PC-9 (cell line): ENCODE measurements around the gene TSTD2. TPM values are rescaled to one million over a fixed set of nuclear protein-coding genes. Genes with fewer than 3 reads are reported as not detected.
"Not testable (repeated sequence)": the region's sequence is repeated elsewhere in the genome, so short reads cannot be mapped to it uniquely, and the experiment has no call there.

ENCODE experiments used
- BruUV-seq: library from RNA; stranded (reverse); fragments of 400-500 nt; replicated peaks from 2 replicates; lab custom pipeline; 2021; lab: Mats Ljungman, UMichigan
- CTCF ChIA-PET: fragments of 300-600 bp; sonication (Branson Sonifier 250); formaldehyde crosslinking; loops from one replicate; lab custom pipeline; 2022; ENCODE audit warnings: antibody characterized with exemption; lab: Charles Lee
- POLR2A ChIA-PET: fragments of 300-600 bp; sonication (Branson Sonifier 250); formaldehyde crosslinking; loops from one replicate; lab custom pipeline; 2022; ENCODE audit warnings: antibody characterized with exemption; ENCODE audit not compliant: unreplicated experiment; lab: Charles Lee
- DNase-seq, 2 experiments: peaks; one replicate each; pipeline versions ENCODE4 v3.0.0 to v3.0.0-alpha.2; 2015 to 2022; ENCODE audit warnings: mixed read lengths in 1 of 2
- H2AFZ ChIP-seq: fragments of 200-600 bp; sonication (generic); 2 replicates; pipeline ENCODE4 v1.8.1; 2017; ENCODE audit warnings: antibody characterized with exemption
- H3F3A ChIP-seq: fragments of 200-600 bp; sonication (generic); 2 replicates; pipeline ENCODE4 v1.8.1; 2017; ENCODE audit warnings: antibody characterized with exemption, mild to moderate bottlenecking, low read depth; ENCODE audit not compliant: insufficient read depth
- H3K27ac ChIP-seq: fragments of 200-600 bp; sonication (generic); 2 replicates; pipeline ENCODE4 v1.6.1; 2016; ENCODE audit warnings: mixed run types
- H3K27me3 ChIP-seq: fragments of 200-600 bp; sonication (generic); 2 replicates; pipeline ENCODE4 v1.6.1; 2016; ENCODE audit warnings: low read depth, mixed run types; ENCODE audit not compliant: insufficient read depth
- H3K36me3 ChIP-seq: fragments of 200-600 bp; sonication (generic); 2 replicates; pipeline ENCODE4 v1.6.1; 2016; ENCODE audit warnings: low read depth, mixed run types
- H3K4me1 ChIP-seq: fragments of 200-600 bp; sonication (generic); replicated peaks from 2 replicates; pipeline ENCODE4 v1.6.1; 2016; ENCODE audit warnings: mixed run types; ENCODE audit not compliant: insufficient read depth
- H3K4me2 ChIP-seq: fragments of 200-600 bp; sonication (generic); 2 replicates; pipeline ENCODE4 v1.6.1; 2017; ENCODE audit warnings: mixed run types
- H3K4me3 ChIP-seq: fragments of 200-600 bp; sonication (generic); 2 replicates; pipeline ENCODE4 v1.6.1; 2016; ENCODE audit warnings: mixed run types
- H3K79me2 ChIP-seq: fragments of 200-600 bp; sonication (generic); 2 replicates; pipeline ENCODE4 v1.6.1; 2017; ENCODE audit warnings: low read depth, mixed run types
- H3K9me2 ChIP-seq: fragments of 200-600 bp; sonication (generic); 2 replicates; pipeline ENCODE4 v1.8.1; 2017; ENCODE audit warnings: mild to moderate bottlenecking; ENCODE audit not compliant: insufficient read depth
- H3K9me3 ChIP-seq: fragments of 200-600 bp; sonication (generic); 2 replicates; pipeline ENCODE4 v1.8.1; 2016; ENCODE audit warnings: low read depth; ENCODE audit not compliant: insufficient read depth
- H4K20me1 ChIP-seq: fragments of 200-600 bp; sonication (generic); 2 replicates; pipeline ENCODE4 v1.8.1; 2017; ENCODE audit not compliant: insufficient read depth
- CTCF ChIP-seq: fragments of 200-600 bp; sonication (generic); conservative IDR thresholded peaks from 2 replicates; pipeline ENCODE4 v1.6.1; 2017; ENCODE audit warnings: mixed run types, antibody characterized with exemption, mild to moderate bottlenecking, moderate library complexity
- EZH2 ChIP-seq: fragments of 200-600 bp; sonication (generic); IDR thresholded peaks from 2 replicates; pipeline ENCODE4 v1.8.0; 2017; ENCODE audit warnings: antibody characterized with exemption, low read depth
- intact Hi-C: fragments of 100-400 bp; cut with micrococcal nuclease; formaldehyde crosslinking; loops from one replicate; pipeline ENCODE4 v1.10.0; 2022; ENCODE audit not compliant: unreplicated experiment
- total RNA-seq: library from RNA; stranded (reverse); gene quantifications from 2 replicates; pipeline ENCODE4 v1.2.3, GENCODE V29; 2021

The TSTD2 gene
- total RNA-seq, 1 experiment from 2014 or later = 17.0 TPM

GRCh38 chr9:97623946-97624345, 9.2 kb downstream of the TSTD2 start:
- DNase-seq = no peak
- no peaks in the 10 kb centered on the region for H4K20me1 ChIP-seq
- no peaks in the 10 kb centered on the region for H3K9me2 ChIP-seq
- intact Hi-C loops = no loop called here
- no TSS peak for BruUV-seq
- CTCF ChIA-PET = no interaction called here
- TF ChIP-seq EZH2 = no peak
- TF ChIP-seq CTCF = no peak
- no peak overlapping the region for H2AFZ ChIP-seq
- H3K4me1 ChIP-seq = no peaks in the 10 kb centered on the region
- H3K27me3 ChIP-seq = no peaks in the 10 kb centered on the region
- H3K79me2 ChIP-seq = peaks cover 17% of the 10 kb centered on the region
- H3K4me2 ChIP-seq = no peak overlapping the region
- H3K9me3 ChIP-seq = no peaks in the 10 kb centered on the region
- no peak overlapping the region for H3K4me3 ChIP-seq
- no peak overlapping the region for H3K27ac ChIP-seq
- H3F3A ChIP-seq = no peaks in the 10 kb centered on the region
- peaks cover 8% of the 10 kb centered on the region; the same call in 1 of the 2 replicates for H3K36me3 ChIP-seq
- POLR2A ChIA-PET = no interaction called here

GRCh38 chr9:97622483-97622882, 10.7 kb downstream of the TSTD2 start:
- H3F3A ChIP-seq, intact Hi-C loops, H3K79me2 ChIP-seq, H3K4me3 ChIP-seq, H4K20me1 ChIP-seq, H2AFZ ChIP-seq, POLR2A ChIA-PET, H3K36me3 ChIP-seq, H3K9me3 ChIP-seq, H3K27ac ChIP-seq, H3K9me2 ChIP-seq, H3K4me1 ChIP-seq, CTCF ChIA-PET, H3K27me3 ChIP-seq, BruUV-seq, H3K4me2 ChIP-seq, DNase-seq: not testable (repeated sequence)

GRCh38 chr9:97620063-97620462, 13.1 kb downstream of the TSTD2 start:
- H3K27me3 ChIP-seq = not testable (repeated sequence)

GRCh38 chr9:97617939-97618416, 15.2 kb downstream of the TSTD2 start:
- Histone ChIP-seq H3F3A (0 out of 2 replicates have a peak, but pooled peaks cover 5% of the 10 kb centered on the region), H3K9me2 (no peaks in the 10 kb centered on the region), H3K27ac (no peak overlapping the region), H3K27me3 (no peaks in the 10 kb centered on the region), H3K36me3 (no peaks in the 10 kb centered on the region), H3K9me3 (no peaks in the 10 kb centered on the region), H3K4me1 (no peaks in the 10 kb centered on the region), H2AFZ (no peak overlapping the region), H4K20me1 (no peaks in the 10 kb centered on the region), H3K4me2 (no peak overlapping the region), H3K79me2 (no peaks in the 10 kb centered on the region), H3K4me3 (no peak overlapping the region)
- CTCF ChIA-PET = no interaction called here
- BruUV-seq = no TSS peak
- DNase-seq = no peak
- POLR2A ChIA-PET = no interaction called here
- TF ChIP-seq CTCF (no peak), EZH2 (no peak)
- intact Hi-C loops = loop anchor here (5.0 kb wide), 2 partner anchors 206 to 761 kb away; partner anchors contain the start of gene TDRD7

More at GRCh38 chr9:97620063-97620462, 13.1 kb downstream of the TSTD2 start:
- H3K9me3 ChIP-seq, H3F3A ChIP-seq, H4K20me1 ChIP-seq, H3K4me2 ChIP-seq, intact Hi-C loops, H3K36me3 ChIP-seq, H3K9me2 ChIP-seq, H3K4me3 ChIP-seq, POLR2A ChIA-PET, CTCF ChIA-PET, BruUV-seq, H3K4me1 ChIP-seq, H2AFZ ChIP-seq, H3K27ac ChIP-seq, DNase-seq, H3K79me2 ChIP-seq: not testable (repeated sequence)
